CD4-positive, alpha-beta T cell (primary cell): Measurements from ENCODE around the gene ABCA5. TPM values are rescaled to one million over a fixed set of nuclear protein-coding genes. Genes with fewer than 3 reads are reported as not detected.

Experiments used
- ATAC-seq: fragments of 200-7000 bp; cut with Tn5 transposase; one replicate; pipeline ENCODE4 v1.10.0; 2022; ENCODE audit warnings: mild to moderate bottlenecking; ENCODE audit not compliant: poor library complexity
- CTCF ChIA-PET: fragments of 350-600 bp; sonication (Branson Sonifier 250); formaldehyde crosslinking; loops from one replicate; lab custom pipeline; 2021; ENCODE audit warnings: antibody characterized with exemption, inconsistent platforms; lab: Charles Lee
- POLR2A ChIA-PET: fragments of 350-600 bp; sonication (Branson Sonifier 250); formaldehyde crosslinking; loops from one replicate; lab custom pipeline; 2021; ENCODE audit warnings: antibody characterized with exemption, inconsistent platforms; lab: Charles Lee
- DNase-seq, 14 experiments: peaks; one replicate each; pipeline ENCODE4 v3.0.0-alpha.2; 2013 to 2020; ENCODE audit warnings: mixed read lengths in 2 of 14
- H3K27ac ChIP-seq, 2 donors: one replicate each; pipeline versions ENCODE4 v1.5.1 to v1.7.0; 2013; ENCODE audit warnings: low read length in 2 of 2, low read depth in 1 of 2, mild to moderate bottlenecking in 1 of 2
- H3K27me3 ChIP-seq, 2 experiments: 1 replicate in 1 of 2; 2 replicates in 1 of 2; pipeline versions ENCODE4 v1.6.1 to v1.7.0; 2013; ENCODE audit warnings: low read length in 2 of 2, control low read depth in 1 of 2, mild to moderate bottlenecking in 1 of 2, moderate library complexity in 1 of 2; ENCODE audit not compliant: insufficient read depth in 2 of 2, control insufficient read depth in 1 of 2
- H3K36me3 ChIP-seq: one replicate; pipeline ENCODE4 v1.6.1; 2013; ENCODE audit warnings: low read length, control low read depth; ENCODE audit not compliant: insufficient read depth
- H3K4me1 ChIP-seq: one replicate; pipeline ENCODE4 v1.6.1; 2013; ENCODE audit warnings: low read length, control low read depth; ENCODE audit not compliant: insufficient read depth
- H3K4me3 ChIP-seq: one replicate; pipeline ENCODE4 v1.5.1; 2013; ENCODE audit warnings: mild to moderate bottlenecking, low read length, moderate library complexity
- H3K9me3 ChIP-seq, 2 experiments: 1 replicate in 1 of 2; 2 replicates in 1 of 2; pipeline versions ENCODE4 v1.6.1 to v1.7.0; 2013; ENCODE audit warnings: low read length in 2 of 2, mild to moderate bottlenecking in 2 of 2, control low read depth in 1 of 2, moderate library complexity in 1 of 2; ENCODE audit not compliant: control insufficient read depth in 1 of 2, insufficient read depth in 1 of 2
- H3K27ac Mint-ChIP-seq: one replicate; pipeline ENCODE4 v1.8.0; 2020; ENCODE audit warnings: mixed read lengths
- H3K27me3 Mint-ChIP-seq: one replicate; pipeline ENCODE4 v1.8.0; 2021; ENCODE audit warnings: mixed read lengths
- H3K36me3 Mint-ChIP-seq: one replicate; pipeline ENCODE4 v1.8.0; 2021; ENCODE audit warnings: low read depth, mixed read lengths
- H3K4me1 Mint-ChIP-seq: one replicate; pipeline ENCODE4 v1.8.0; 2021; ENCODE audit warnings: low read depth, mixed read lengths
- H3K4me3 Mint-ChIP-seq: one replicate; pipeline ENCODE4 v1.8.0; 2020; ENCODE audit warnings: mild to moderate bottlenecking, mixed read lengths
- H3K9me3 Mint-ChIP-seq: one replicate; pipeline ENCODE4 v1.8.0; 2020; ENCODE audit warnings: mixed read lengths
- intact Hi-C, 2 experiments: fragments of 100-400 bp; cut with DNase I in 1 of 2; cut with micrococcal nuclease in 1 of 2; formaldehyde crosslinking; loops; one replicate each; pipeline versions ENCODE4 v1.15.1 to v1.9.0; 2023 to 2025; cut with DNase I, micrococcal nuclease
- total RNA-seq, 174 experiments: library from RNA in 2 of 174; stranded (reverse) in 2 of 174; gene quantifications; one replicate each; pipeline ENCODE4 v1.2.3 and lab custom pipeline; 2021 to 2026
- TF ChIP-seq, protein P1 (sequence below): fragments of 200-600 bp; IDR thresholded peaks from one replicate; pipeline ENCODE4 v1.8.0; 2022; ENCODE audit warnings: antibody characterized with exemption, mild to moderate bottlenecking

ABCA5 gene
- total RNA-seq, 2 experiments from 2014 or later, result 33.4 to 34.9 TPM

- no peaks in the 10 kb centered on the region for H3K9me3 Mint-ChIP-seq
- ATAC-seq (no peak), DNase-seq (no peak)
- Histone ChIP-seq H3K36me3 (no peaks in the 10 kb centered on the region), H3K9me3 (no peaks in the 10 kb centered on the region), H3K4me1 (no peaks in the 10 kb centered on the region), H3K27me3 (peaks cover 0 to 2% of the 10 kb centered on the region in 2 experiments), H3K27ac (no peak overlapping the region), H3K4me3 (no peak overlapping the region)
- H3K36me3 Mint-ChIP-seq, result no peaks in the 10 kb centered on the region
- peaks cover 11% of the 10 kb centered on the region for H3K27me3 Mint-ChIP-seq
- ChIA-PET CTCF (no interaction called here), POLR2A (no interaction called here)
- no peaks in the 10 kb centered on the region for H3K4me1 Mint-ChIP-seq
- H3K27ac Mint-ChIP-seq, result no peak overlapping the region
- intact Hi-C loops, result no loop called here
- TF ChIP-seq, protein P1, sequence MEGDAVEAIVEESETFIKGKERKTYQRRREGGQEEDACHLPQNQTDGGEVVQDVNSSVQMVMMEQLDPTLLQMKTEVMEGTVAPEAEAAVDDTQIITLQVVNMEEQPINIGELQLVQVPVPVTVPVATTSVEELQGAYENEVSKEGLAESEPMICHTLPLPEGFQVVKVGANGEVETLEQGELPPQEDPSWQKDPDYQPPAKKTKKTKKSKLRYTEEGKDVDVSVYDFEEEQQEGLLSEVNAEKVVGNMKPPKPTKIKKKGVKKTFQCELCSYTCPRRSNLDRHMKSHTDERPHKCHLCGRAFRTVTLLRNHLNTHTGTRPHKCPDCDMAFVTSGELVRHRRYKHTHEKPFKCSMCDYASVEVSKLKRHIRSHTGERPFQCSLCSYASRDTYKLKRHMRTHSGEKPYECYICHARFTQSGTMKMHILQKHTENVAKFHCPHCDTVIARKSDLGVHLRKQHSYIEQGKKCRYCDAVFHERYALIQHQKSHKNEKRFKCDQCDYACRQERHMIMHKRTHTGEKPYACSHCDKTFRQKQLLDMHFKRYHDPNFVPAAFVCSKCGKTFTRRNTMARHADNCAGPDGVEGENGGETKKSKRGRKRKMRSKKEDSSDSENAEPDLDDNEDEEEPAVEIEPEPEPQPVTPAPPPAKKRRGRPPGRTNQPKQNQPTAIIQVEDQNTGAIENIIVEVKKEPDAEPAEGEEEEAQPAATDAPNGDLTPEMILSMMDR, result no peak
- H3K4me3 Mint-ChIP-seq, result no peak overlapping the region
Observed at GRCh38 chr17:69346766-69347165, 19.8 kb upstream of the ABCA5 start.

- Mint-ChIP-seq H3K9me3 (no peaks in the 10 kb centered on the region), H3K27me3 (peaks cover 14% of the 10 kb centered on the region), H3K36me3 (no peaks in the 10 kb centered on the region), H3K4me1 (no peaks in the 10 kb centered on the region), H3K27ac (no peak overlapping the region), H3K4me3 (no peak overlapping the region)
- Histone ChIP-seq H3K4me1 (no peaks in the 10 kb centered on the region), H3K9me3 (no peaks in the 10 kb centered on the region), H3K27me3 (peaks cover 0 to 2% of the 10 kb centered on the region in 2 experiments), H3K4me3 (no peak overlapping the region), H3K36me3 (no peaks in the 10 kb centered on the region), H3K27ac (no peak overlapping the region)
- CTCF ChIA-PET, result no interaction called here
- POLR2A ChIA-PET, result no interaction called here
- TF ChIP-seq, protein P1, result no peak
- ATAC-seq, result no peak
- DNase-seq, result no peak
- intact Hi-C loops, result no loop called here
Observed at GRCh38 chr17:69344939-69345338, 18.0 kb upstream of the ABCA5 start.

DNA sequence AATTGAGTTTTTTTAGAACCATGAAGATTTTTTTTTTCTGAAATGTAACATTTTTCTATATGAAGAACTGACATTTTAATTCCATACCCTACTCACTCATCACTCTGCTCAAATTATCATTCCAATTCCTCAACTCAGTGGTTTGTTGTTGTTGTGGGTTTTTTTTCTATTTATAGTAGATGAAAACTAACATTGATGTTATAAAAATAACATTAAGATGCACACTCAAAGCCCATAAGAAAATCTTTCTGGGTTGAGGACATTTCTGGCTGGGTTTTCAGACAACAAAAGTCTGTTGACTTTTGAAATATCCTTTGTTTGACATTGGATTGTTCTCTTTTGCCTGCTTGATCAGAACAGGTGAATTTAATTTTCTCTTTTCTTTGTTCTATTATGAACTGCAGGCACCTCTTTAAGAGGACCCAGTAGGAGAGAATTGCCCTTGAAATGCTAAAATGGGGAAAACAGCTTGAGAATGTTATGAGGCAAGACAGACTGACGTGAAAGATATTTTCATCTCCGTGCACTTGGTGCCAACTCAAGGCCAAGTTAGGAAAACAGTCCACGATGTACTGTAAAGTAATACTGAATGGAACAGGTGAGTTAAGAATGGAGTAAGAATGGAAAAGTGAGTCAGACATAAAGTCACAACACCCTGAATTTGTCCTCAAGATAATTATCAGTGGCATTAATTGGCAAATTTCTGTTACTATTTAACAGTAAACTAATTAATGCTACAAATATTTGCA, 16.1 kb upstream of the ABCA5 start:
- ATAC-seq (no peak), DNase-seq (no peak)
- Histone ChIP-seq H3K27ac (no peak overlapping the region), H3K36me3 (no peaks in the 10 kb centered on the region), H3K27me3 (peaks cover 0 to 2% of the 10 kb centered on the region in 2 experiments), H3K9me3 (no peaks in the 10 kb centered on the region), H3K4me1 (no peaks in the 10 kb centered on the region), H3K4me3 (no peak overlapping the region)
- no peaks in the 10 kb centered on the region for H3K36me3 Mint-ChIP-seq
- H3K4me1 Mint-ChIP-seq, result no peaks in the 10 kb centered on the region
- H3K4me3 Mint-ChIP-seq, result no peak overlapping the region
- ChIA-PET POLR2A (no interaction called here), CTCF (no interaction called here)
- H3K27ac Mint-ChIP-seq, result no peak overlapping the region
- peaks cover 10% of the 10 kb centered on the region for H3K27me3 Mint-ChIP-seq
- H3K9me3 Mint-ChIP-seq, result no peaks in the 10 kb centered on the region
- TF ChIP-seq, protein P1, result no peak
- intact Hi-C loops, result no loop called here
